ENCODE data around the gene FBXO3.

DNA sequence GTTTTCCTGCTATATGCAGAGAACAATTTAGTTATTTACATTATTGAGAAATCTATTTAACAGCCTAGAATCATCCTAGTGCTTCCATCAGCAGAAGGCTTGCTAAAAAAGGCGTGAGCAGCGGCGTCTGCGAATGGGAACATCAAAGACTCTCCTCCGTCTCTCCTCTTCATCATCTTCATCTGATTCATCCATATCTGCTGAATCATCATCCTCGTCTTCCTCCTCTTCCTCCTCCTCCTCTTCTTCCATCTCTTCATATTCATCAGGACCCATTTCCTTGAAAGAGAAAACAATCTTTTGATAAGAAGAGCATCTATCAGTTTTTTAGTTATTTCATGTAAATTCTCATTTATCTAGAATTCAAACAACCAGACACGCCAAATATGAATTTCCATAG lies 32.5 kb downstream of the FBXO3 start:
- TF ChIP-seq, protein P1, sequence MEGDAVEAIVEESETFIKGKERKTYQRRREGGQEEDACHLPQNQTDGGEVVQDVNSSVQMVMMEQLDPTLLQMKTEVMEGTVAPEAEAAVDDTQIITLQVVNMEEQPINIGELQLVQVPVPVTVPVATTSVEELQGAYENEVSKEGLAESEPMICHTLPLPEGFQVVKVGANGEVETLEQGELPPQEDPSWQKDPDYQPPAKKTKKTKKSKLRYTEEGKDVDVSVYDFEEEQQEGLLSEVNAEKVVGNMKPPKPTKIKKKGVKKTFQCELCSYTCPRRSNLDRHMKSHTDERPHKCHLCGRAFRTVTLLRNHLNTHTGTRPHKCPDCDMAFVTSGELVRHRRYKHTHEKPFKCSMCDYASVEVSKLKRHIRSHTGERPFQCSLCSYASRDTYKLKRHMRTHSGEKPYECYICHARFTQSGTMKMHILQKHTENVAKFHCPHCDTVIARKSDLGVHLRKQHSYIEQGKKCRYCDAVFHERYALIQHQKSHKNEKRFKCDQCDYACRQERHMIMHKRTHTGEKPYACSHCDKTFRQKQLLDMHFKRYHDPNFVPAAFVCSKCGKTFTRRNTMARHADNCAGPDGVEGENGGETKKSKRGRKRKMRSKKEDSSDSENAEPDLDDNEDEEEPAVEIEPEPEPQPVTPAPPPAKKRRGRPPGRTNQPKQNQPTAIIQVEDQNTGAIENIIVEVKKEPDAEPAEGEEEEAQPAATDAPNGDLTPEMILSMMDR (IDR thresholded peaks at IDR 0.05), result no peak
- TF ChIP-seq POLR2A (IDR thresholded peaks at IDR 0.05), result no peak

All from esophagus squamous epithelium (tissue), 4 donors.